ENCODE results near the gene KLHL34.

Gene KLHL34

DNA sequence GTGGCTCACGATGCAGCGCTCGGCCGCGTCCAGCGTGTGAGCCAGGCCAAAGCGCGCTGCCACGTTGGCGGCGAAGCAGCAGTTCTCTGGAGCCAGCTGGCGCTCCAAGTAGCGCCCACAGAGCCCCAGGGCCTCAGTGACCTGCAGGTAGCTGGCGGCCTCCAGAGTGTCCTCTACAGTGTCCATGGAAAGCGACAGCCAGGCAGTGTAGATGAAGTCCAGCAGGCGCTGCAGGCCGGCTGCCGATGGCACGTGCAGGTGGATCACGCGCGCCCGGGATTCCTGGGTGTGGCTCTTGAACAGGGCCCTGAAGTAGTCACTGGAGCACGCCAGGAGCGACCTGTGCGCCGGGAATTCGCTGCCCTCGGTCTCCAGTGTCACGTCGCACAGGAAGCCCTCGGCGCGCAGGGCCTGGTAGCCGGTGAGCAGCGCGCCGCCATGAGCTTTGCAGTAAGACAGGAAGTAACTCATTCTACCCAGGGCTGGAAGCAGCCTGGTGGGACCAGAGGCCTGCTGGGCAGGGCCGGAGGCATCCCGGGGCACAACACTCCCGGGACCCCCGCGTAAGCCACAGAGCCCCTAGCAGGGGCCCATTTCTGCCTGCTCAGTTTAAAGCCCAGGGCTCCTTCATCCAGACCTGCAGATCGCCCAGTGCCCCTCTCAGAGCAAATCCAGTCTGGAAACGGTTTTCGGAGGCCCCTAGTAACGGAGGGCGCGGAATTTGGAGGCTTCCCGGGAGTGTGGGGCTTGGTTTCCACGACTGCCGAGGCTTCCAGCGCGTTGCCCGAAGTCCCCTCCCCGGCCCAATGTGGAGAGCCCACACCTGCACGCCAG is 595 bp downstream of the KLHL34 start:
- in situ Hi-C loops (cut with MboI; ENCODE audit: low sequenced_read_pairs, unreplicated experiment) = no loop called here

DNA sequence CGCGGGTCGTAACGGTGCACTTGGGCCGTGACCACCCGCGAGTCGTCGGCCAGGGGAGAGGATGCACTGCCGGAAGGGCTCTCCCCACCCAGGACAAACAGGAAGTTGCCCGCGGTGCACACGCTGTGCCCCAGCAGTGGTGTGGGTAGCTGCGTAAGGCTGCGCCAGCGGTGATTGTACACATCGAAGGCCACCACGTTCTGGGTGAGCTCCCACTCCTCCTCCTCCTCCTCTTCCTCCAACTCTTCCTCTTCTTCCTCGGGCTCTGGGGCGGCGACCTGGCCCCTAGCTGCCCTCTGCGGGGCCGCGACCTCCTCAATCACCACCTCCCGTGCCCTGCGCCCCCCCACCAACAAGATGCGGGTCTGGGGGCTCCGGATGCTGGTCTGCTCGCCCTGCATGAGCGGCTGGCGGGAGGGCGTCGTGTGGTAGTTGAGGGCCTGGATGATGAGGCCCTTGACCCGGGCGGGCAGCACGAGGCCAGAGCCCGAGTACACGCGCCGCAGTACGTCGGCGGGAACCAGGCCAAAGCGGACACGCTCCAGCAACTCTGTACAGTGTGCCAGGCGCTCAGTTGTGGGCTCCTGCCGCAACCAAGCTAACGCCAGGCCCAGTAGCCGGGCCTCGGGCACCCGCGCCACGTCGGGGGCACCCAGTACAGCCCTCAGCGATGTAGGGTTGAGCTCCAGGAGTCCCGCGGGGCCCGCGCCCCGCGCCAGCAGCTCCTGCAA is 1.4 kb downstream of the KLHL34 start:
- DNase-seq (ENCODE audit: low spot score) = no peak
- in situ Hi-C loops (cut with MboI; ENCODE audit: low sequenced_read_pairs, unreplicated experiment) = no loop called here
- no peak for TF ChIP-seq CTCF (IDR thresholded peaks at IDR 0.05; ENCODE audit: borderline replicate concordance, control extremely low read depth, extremely low read depth, insufficient read depth, missing control alignments)

More for the DNA sequence above, 595 bp downstream of the KLHL34 start:
- TF ChIP-seq CTCF (IDR thresholded peaks at IDR 0.05; ENCODE audit: borderline replicate concordance, control extremely low read depth, extremely low read depth, insufficient read depth, missing control alignments) = no peak
- DNase-seq (ENCODE audit: low spot score) = no peak

DNA sequence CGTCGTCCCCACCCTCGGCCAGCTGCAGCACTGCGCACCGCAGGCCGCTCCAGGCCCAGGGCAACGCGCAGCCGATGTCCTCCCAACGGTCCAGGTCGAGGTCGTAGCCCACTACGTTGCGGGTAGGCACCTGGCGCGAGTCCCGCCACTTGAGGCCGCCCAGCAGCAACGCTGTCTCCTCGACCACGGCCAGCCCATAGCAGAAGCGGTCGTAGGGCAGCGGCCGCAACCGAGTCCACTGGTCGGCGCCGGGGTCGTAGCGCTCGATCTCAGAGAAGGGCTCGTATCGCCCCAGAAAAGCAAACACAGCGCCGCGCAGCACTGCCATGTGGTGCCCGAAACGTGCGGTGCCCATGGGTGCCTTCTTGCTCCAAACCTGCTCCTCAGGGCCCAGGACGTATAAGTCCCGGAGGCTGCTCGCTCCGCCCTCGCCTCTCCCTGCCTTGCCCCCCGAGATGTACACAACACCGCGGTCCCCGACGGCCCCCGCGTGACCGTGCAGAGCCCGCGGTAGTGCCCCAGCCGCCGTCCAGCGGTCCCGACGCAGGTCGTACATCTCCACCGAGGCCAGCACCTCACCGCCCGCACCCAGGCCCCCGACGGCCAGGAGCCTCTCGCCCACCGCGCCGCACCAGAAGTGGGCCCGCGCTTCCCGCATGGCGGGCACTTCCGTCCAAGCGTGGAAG is 2.1 kb downstream of the KLHL34 start:
- in situ Hi-C loops (cut with MboI; ENCODE audit: low sequenced_read_pairs, unreplicated experiment) = no loop called here
- peak; percentile 7 for DNase-seq (ENCODE audit: low spot score)
- TF ChIP-seq CTCF (IDR thresholded peaks at IDR 0.05; ENCODE audit: borderline replicate concordance, control extremely low read depth, extremely low read depth, insufficient read depth, missing control alignments) = no peak

GRCh38 chrX:21645886-21646285 is 12.2 kb downstream of the KLHL34 start:
- DNase-seq (ENCODE audit: low spot score) = no peak
- in situ Hi-C loops (cut with MboI; ENCODE audit: low sequenced_read_pairs, unreplicated experiment) = no loop called here
- no peak for TF ChIP-seq CTCF (IDR thresholded peaks at IDR 0.05; ENCODE audit: borderline replicate concordance, control extremely low read depth, extremely low read depth, insufficient read depth, missing control alignments)

DNA sequence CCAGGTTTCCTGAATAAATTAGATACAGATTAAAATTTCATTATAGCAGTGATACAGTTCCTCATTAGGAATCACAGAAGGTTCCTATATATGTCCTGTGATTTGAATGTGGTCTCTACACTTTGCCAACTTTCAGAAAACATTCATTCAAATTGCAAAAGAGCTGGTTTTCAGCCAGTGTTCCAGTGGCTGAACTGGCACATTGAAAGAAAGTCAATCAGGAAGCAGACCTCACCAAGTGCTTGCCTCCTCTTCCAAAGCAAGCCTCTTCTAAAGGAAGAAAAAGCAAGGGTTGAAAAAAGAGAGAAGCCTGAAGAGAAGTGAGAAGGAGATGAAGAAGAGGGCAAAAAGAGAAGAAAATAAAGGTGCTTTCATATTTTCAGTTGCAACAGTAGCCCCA is 12.7 kb downstream of the KLHL34 start:
- in situ Hi-C loops (cut with MboI; ENCODE audit: low sequenced_read_pairs, unreplicated experiment) = no loop called here
- DNase-seq (ENCODE audit: low spot score) = no peak
- no peak for TF ChIP-seq CTCF (IDR thresholded peaks at IDR 0.05; ENCODE audit: borderline replicate concordance, control extremely low read depth, extremely low read depth, insufficient read depth, missing control alignments)

DNA sequence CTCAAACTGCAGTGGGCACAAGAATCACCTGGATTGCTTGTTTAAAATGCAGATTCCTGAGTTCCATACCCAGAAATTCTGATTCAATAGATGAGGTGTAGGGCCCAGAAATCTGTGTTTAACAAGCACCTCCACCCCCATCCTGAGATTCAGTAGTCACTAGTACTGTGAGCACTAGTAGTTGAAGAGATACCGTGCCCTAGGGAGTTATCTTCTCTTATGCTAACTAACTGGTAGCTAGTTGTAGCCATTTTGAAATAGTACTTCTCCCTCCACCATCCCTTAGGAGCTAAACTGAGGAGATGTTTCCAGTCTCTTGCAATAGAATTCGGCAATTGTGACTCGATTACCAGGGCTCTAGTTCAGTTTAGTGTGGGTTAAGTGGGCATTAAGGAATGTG is 18.4 kb downstream of the KLHL34 start:
- no peak for DNase-seq (ENCODE audit: low spot score)
- TF ChIP-seq CTCF (IDR thresholded peaks at IDR 0.05; ENCODE audit: borderline replicate concordance, control extremely low read depth, extremely low read depth, insufficient read depth, missing control alignments) = no peak
- in situ Hi-C loops (cut with MboI; ENCODE audit: low sequenced_read_pairs, unreplicated experiment) = no loop called here

Measured in GM13976 (cell line).